Cardiac fibroblast (primary cell): ENCODE measurements around the gene MT1F.

Source experiments
- DNase-seq, 2 donors: peaks; one replicate each; pipeline versions ENCODE4 v3.0.0 to v3.0.0-alpha.2; 2010; ENCODE audit warnings: low read depth in 2 of 2
- H3K4me3 ChIP-seq, 2 donors: replicated peaks in 1 of 2; 1 replicate in 1 of 2; 2 replicates in 1 of 2; pipeline ENCODE4 v1.5.1; 2011; ENCODE audit warnings: low read depth in 2 of 2, low read length in 2 of 2, mild to moderate bottlenecking in 2 of 2, moderate library complexity in 1 of 2
- TF ChIP-seq, protein P1 (sequence below): IDR thresholded peaks from one replicate; pipeline ENCODE4 v1.5.1; 2011; ENCODE audit warnings: low read depth, mild to moderate bottlenecking, low read length, inconsistent platforms

MT1F gene

DNA sequence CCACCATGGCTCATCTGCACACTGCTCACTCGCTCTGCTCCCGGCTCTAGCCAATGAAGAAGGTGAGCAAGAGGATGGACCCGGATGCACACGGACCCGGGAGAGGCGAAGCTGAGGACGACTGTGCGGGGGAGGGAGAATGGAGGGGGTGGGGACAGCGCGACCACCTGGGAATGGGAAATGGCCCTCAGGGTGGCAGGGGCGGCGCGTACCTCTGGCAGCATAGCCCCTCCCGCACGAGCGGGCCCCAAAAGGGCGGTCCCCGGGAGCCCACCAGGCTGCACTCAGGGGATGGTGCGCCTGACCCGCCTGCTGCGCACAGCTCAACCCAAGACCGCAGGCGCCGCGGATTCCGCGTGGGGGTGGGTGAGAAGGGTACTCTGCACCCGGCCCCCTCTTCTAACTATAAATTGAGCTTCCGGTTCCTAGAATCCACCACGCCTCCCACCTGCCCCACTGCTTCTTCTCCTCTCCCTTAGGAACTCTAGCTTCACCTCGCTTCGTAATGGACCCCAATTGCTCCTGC, 18.0 kb downstream of the MT1F start:
- no peak for DNase-seq
- TF ChIP-seq, protein P1, sequence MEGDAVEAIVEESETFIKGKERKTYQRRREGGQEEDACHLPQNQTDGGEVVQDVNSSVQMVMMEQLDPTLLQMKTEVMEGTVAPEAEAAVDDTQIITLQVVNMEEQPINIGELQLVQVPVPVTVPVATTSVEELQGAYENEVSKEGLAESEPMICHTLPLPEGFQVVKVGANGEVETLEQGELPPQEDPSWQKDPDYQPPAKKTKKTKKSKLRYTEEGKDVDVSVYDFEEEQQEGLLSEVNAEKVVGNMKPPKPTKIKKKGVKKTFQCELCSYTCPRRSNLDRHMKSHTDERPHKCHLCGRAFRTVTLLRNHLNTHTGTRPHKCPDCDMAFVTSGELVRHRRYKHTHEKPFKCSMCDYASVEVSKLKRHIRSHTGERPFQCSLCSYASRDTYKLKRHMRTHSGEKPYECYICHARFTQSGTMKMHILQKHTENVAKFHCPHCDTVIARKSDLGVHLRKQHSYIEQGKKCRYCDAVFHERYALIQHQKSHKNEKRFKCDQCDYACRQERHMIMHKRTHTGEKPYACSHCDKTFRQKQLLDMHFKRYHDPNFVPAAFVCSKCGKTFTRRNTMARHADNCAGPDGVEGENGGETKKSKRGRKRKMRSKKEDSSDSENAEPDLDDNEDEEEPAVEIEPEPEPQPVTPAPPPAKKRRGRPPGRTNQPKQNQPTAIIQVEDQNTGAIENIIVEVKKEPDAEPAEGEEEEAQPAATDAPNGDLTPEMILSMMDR = no peak
- no peak overlapping the region for H3K4me3 ChIP-seq

DNA sequence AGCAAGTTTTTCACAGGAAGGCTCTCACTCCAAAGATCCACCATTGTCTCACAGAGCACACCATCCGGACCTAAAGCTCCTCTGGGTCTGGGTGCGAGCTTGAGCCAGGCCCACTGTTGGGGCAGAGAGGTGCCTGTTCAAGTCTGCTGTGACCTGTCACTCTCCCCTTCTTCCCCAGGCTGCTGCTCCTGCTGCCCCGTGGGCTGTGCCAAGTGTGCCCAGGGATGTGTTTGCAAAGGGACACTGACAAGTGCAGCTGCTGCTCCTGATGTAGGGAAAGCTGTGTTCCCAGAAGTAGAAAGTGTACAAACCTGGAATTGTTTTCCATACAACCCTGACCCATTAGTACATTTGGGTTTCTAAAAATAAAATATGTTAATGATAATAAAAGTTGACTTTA, 19.7 kb downstream of the MT1F start:
- TF ChIP-seq, protein P1 = no peak
- no peak for DNase-seq

DNA sequence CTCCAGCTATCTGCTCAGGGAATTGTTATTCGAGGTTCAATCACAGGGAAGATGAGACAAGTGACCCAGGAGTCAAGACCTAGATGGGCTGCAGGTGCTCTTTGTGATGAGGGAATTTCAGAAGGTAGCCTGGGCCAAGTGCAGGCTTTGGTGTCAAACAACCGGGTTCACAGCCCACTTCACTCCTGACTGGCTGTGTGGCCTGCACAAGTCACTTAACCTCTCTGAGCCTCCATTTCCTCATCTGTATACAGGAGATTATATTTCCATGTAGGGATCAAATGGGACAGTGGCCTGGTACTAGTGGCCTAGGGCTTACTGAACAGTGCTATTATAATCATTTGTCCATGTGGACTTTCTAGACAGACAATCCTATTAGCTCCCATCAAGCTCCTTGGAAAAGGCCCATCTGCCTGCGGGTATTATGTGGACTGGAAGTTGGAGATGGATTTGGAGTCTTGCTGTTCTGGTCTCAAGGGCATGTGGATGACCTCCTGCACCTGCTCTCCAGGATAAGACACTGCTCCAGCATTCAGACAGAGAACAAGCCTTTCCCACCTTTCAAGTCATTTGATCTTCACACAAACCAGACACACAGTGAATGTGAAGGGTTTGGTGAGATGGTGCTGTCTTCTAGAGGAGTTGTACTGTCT, 21.4 kb downstream of the MT1F start:
- no peak for DNase-seq
- TF ChIP-seq, protein P1 = no peak
- H3K4me3 ChIP-seq = no peak overlapping the region

More for the DNA sequence above, 19.7 kb downstream of the MT1F start:
- no peak overlapping the region for H3K4me3 ChIP-seq

DNA sequence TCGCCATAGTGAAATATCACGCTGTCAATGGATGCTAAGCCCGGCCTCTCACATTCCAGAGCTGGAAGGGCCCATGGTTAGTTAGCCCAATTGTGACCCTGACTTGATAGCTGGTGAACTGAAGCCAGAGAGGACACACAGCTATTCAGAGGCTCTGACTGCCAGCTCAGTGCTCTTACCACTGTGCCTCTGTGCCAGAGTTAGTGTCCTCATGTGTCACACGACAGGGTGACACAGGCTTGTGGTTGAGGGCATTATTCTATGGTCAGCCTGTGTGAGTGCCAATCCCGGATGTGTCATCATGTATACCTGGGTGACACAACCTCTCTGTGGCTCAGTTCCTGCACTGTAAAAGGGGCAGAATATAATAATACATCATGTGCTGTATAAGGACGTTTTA, 22.1 kb downstream of the MT1F start:
- DNase-seq = no peak
- TF ChIP-seq, protein P1 = no peak
- no peak overlapping the region for H3K4me3 ChIP-seq

DNA sequence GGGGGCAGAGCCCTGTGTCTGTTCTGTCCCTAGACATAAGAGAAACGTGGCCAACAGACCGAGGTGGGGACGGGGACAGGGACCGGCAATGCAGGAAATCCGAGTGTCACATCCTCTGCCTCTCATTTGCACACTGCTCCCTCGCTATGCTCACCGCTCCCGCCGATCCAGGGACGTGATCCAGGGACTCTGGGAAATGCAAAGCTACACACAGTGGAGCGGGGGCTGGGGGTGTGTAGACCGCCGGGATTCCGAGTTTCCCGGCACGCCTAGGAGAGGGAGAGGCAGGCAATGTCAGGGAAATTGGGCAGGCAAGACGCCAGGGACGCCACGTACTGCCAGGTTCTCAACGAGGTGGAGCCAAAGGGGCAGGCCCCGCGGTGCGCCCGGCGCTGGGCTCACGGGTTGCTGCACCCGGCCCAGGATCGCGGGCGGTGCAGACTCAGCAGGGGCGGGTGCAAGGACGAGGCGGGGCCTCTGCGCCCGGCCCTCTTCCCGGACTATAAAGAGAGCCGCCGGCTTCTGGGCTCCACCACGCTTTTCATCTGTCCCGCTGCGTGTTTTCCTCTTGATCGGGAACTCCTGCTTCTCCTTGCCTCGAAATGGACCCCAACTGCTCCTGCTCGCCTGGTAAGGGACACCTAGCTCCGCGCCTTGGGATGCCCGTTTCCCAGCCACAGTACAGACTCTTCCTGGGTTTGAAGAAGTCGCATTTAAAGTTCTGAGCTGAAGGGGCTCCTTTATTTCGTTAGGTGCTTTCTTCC, 24.4 kb downstream of the MT1F start, which contains the start of gene MT1X:
TSS of gene MT1X (plus strand) at position 532 of the 764 bp plus-strand sequence. CDS start at position 603, 71 bp downstream.
- TF ChIP-seq, protein P1 = no peak
- H3K4me3 ChIP-seq = peak within 1 kb of the TSS; percentile 52 to 70
- peak; percentile 90 to 94 for DNase-seq

DNA sequence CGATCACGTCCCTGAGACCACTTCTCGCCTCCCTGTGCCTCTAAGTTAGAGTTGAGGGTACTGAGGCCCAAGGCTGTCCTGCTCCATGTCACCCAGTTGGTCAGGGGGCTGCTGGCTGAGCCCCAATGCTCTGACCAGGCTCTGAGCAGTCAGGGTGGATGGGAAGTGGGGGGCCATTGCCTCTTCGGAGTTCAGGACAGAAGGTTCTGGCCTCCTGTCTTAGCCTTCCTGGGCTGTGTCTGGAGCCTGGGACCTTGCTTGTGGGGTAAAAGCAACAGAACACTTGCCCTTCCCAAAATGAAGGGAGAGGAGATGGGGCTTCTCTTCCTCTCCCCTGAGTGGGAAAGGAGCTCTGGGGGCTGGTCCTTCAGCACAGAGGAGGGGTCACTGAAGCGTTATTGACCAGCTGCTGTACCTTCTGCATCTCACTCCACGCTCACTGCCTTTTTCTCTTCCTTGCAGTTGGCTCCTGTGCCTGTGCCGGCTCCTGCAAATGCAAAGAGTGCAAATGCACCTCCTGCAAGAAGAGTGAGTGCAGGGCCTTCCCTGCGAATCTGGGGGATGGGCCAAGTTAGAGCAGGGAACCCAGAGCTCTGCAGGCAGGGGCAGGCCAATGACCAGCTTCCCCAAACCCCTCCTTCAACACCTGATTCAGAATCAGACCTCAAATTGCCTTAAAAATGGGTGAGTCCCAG, 25.1 kb downstream of the MT1F start:
- TF ChIP-seq, protein P1 = no peak

More for the DNA sequence above, 25.1 kb downstream of the MT1F start:
- H3K4me3 ChIP-seq = peak overlapping the region; percentile 52 to 70
- no peak for DNase-seq
